ENCODE measurements around the gene SLC35A4.

DNA sequence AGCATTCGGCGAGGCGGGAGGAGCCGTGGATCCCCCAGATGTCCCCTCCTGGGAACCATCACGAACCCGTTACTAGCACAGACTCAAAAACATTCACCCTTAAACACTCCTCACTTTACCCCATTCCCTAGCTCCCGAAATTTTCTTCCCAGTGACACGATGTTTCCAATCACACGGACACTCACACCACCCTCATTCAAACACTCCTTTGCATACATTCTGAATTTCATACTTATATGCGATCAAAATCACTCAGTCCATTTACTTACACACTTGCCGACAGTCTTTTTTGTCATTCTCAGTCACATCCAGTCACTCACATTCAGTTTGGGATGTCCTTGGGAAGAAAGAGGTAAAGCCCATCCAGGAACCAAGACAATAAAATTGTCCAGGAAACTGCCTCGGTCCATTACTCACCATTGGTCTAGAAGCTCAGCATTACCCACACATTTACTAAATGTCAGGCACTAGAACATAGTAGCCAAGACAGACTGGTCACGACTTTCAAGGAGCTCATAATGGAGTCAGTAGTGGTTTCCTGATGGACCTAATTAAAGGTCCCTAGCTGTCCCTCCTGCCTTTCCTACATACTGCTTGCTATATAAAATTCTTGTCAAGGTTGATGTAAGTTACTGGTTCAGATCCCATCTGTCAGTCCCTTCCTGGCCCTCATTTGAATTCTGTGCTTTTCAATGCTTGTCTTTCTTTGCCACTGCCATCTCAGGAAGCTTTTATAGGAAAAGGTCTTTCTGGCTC lies 574 bp downstream of the SLC35A4 start:
- TF ChIP-seq EZH2 (IDR thresholded peaks at IDR 0.05; ENCODE audit: borderline replicate concordance, insufficient read depth, low read depth, low read length, poor library complexity, severe bottlenecking) (no peak), CTCF (IDR thresholded peaks at IDR 0.05) (no peak)

All from B cell (primary cell).